A673 (cell line): ENCODE results near the gene DMRTA1. TPM values are rescaled to one million over a fixed set of nuclear protein-coding genes. Genes with fewer than 3 reads are reported as not detected.

ENCODE experiments used
- BruUV-seq: library from RNA; stranded (reverse); fragments of 400-500 nt; replicated peaks from 2 replicates; lab custom pipeline; 2021; lab: Mats Ljungman, UMichigan
- CTCF ChIA-PET: fragments of 300-600 bp; sonication (Branson Sonifier 250); formaldehyde crosslinking; loops from one replicate; lab custom pipeline; 2022; ENCODE audit warnings: antibody characterized with exemption; lab: Charles Lee
- POLR2A ChIA-PET: fragments of 300-600 bp; sonication (Branson Sonifier 250); formaldehyde crosslinking; loops from one replicate; lab custom pipeline; 2022; ENCODE audit warnings: antibody characterized with exemption; ENCODE audit not compliant: low non-redundant PET; lab: Charles Lee
- DNase-seq: peaks from one replicate; pipeline ENCODE4 v3.0.0-alpha.2; 2015; ENCODE audit warnings: low spot score
- H3K27ac ChIP-seq: fragments of 200-600 bp; sonication (generic); 2 replicates; pipeline ENCODE4 v1.5.1; 2016; ENCODE audit warnings: mixed run types, low read depth, mild to moderate bottlenecking, mixed read lengths, antibody characterized with exemption, low read length; ENCODE audit not compliant: poor library complexity, severe bottlenecking
- H3K27me3 ChIP-seq: fragments of 200-600 bp; sonication (generic); replicated peaks from 2 replicates; pipeline ENCODE4 v1.6.1; 2017; ENCODE audit warnings: mixed run types, low read depth, mild to moderate bottlenecking, mixed read lengths, antibody characterized with exemption, low read length; ENCODE audit not compliant: insufficient read depth, poor library complexity
- H3K36me3 ChIP-seq: fragments of 200-600 bp; sonication (generic); 2 replicates; pipeline ENCODE4 v1.6.1; 2016; ENCODE audit warnings: mixed run types, mild to moderate bottlenecking, mixed read lengths, antibody characterized with exemption, low read length; ENCODE audit not compliant: insufficient read depth, poor library complexity, severe bottlenecking
- H3K4me1 ChIP-seq: fragments of 200-600 bp; sonication (generic); 2 replicates; pipeline ENCODE4 v1.6.1; 2017; ENCODE audit warnings: mixed run types, mild to moderate bottlenecking, mixed read lengths, antibody characterized with exemption, low read length; ENCODE audit not compliant: insufficient read depth, poor library complexity, severe bottlenecking
- H3K4me3 ChIP-seq: fragments of 200-600 bp; sonication (generic); 2 replicates; pipeline ENCODE4 v1.5.1; 2016; ENCODE audit warnings: low read depth, mixed run types, mild to moderate bottlenecking, mixed read lengths, low read length; ENCODE audit not compliant: poor library complexity, severe bottlenecking
- H3K9me3 ChIP-seq: fragments of 200-600 bp; sonication (generic); 2 replicates; pipeline ENCODE4 v1.6.1; 2016; ENCODE audit warnings: mixed run types, low read depth, mild to moderate bottlenecking, mixed read lengths, antibody characterized with exemption, low read length; ENCODE audit not compliant: poor library complexity, severe bottlenecking
- CTCF ChIP-seq: fragments of 300-800, 200-600 bp; sonication (generic); conservative IDR thresholded peaks from 2 replicates; pipeline ENCODE4 v1.5.1; 2017; ENCODE audit warnings: low read depth, mild to moderate bottlenecking, antibody characterized with exemption, low read length, moderate library complexity, mixed read lengths
- EZH2 ChIP-seq: fragments of 200-600 bp; sonication (generic); IDR thresholded peaks from 2 replicates; pipeline ENCODE4 v1.6.1; 2017; ENCODE audit warnings: borderline replicate concordance, low read depth, mild to moderate bottlenecking, mixed read lengths, antibody characterized with exemption, low read length; ENCODE audit not compliant: poor library complexity, severe bottlenecking
- intact Hi-C: fragments of 100-400 bp; cut with micrococcal nuclease; formaldehyde crosslinking; loops from one replicate; pipeline ENCODE4 v1.10.0; 2022; ENCODE audit not compliant: unreplicated experiment
- total RNA-seq: library from RNA; stranded (reverse); gene quantifications from 2 replicates; pipeline ENCODE4 v1.2.3, GENCODE V29; 2021

Gene DMRTA1
- total RNA-seq, 1 experiment from 2014 or later = 0.41 TPM

- Histone ChIP-seq H3K27ac (no peak overlapping the region), H3K4me3 (no peak overlapping the region), H3K27me3 (no peaks in the 10 kb centered on the region), H3K36me3 (no peaks in the 10 kb centered on the region), H3K9me3 (no peaks in the 10 kb centered on the region), H3K4me1 (no peaks in the 10 kb centered on the region)
- no TSS peak for BruUV-seq
- ChIA-PET POLR2A (no interaction called here), CTCF (no interaction called here)
- DNase-seq = no peak
- TF ChIP-seq CTCF = no peak
- TF ChIP-seq EZH2 = no peak
- intact Hi-C loops = no loop called here
Measured at GRCh38 chr9:22413884-22414283, 32.7 kb upstream of the DMRTA1 start.

GRCh38 chr9:22415941-22416691, 30.5 kb upstream of the DMRTA1 start:
- intact Hi-C loops = no loop called here

GRCh38 chr9:22416692-22417060, 29.9 kb upstream of the DMRTA1 start:
- Histone ChIP-seq H3K36me3 (no peaks in the 10 kb centered on the region), H3K27ac (no peak overlapping the region), H3K4me3 (no peak overlapping the region), H3K9me3 (no peaks in the 10 kb centered on the region), H3K4me1 (no peaks in the 10 kb centered on the region), H3K27me3 (no peaks in the 10 kb centered on the region)
- TF ChIP-seq CTCF (no peak), EZH2 (no peak)
- BruUV-seq = no TSS peak
- CTCF ChIA-PET = no interaction called here
- POLR2A ChIA-PET = no interaction called here
- no peak for DNase-seq
- intact Hi-C loops = no loop called here

More at GRCh38 chr9:22415941-22416691, 30.5 kb upstream of the DMRTA1 start:
- Histone ChIP-seq H3K4me1 (no peaks in the 10 kb centered on the region), H3K27ac (no peak overlapping the region), H3K4me3 (no peak overlapping the region), H3K36me3 (no peaks in the 10 kb centered on the region), H3K27me3 (no peaks in the 10 kb centered on the region), H3K9me3 (no peaks in the 10 kb centered on the region)
- no TSS peak for BruUV-seq
- DNase-seq = no peak
- no peak for TF ChIP-seq EZH2
- no peak for TF ChIP-seq CTCF
- POLR2A ChIA-PET = no interaction called here
- CTCF ChIA-PET = no interaction called here
